Astrocyte of the cerebellum (primary cell): ENCODE measurements around the gene OVOL1.

ENCODE experiments used
- DNase-seq: peaks from one replicate; pipeline ENCODE4 v3.0.0-alpha.2; 2011; ENCODE audit warnings: low read depth
- H3K4me3 ChIP-seq: 2 replicates; pipeline ENCODE4 v1.5.1; 2011; ENCODE audit warnings: mild to moderate bottlenecking, low read depth, low read length, moderate library complexity
- in situ Hi-C: cut with HindIII; loops from 2 replicates; pipeline ENCODE4 v1.10.0; 2017; ENCODE audit warnings: low sequenced_read_pairs
- TF ChIP-seq, protein P1 (sequence below): IDR thresholded peaks from 2 replicates; pipeline ENCODE4 v1.5.1; 2012; ENCODE audit warnings: low read length, low read depth, moderate library complexity, mild to moderate bottlenecking; ENCODE audit errors: missing control alignments

The OVOL1 gene

GRCh38 chr11:65814986-65815565 is 28.2 kb downstream of the OVOL1 start:
- TF ChIP-seq, protein P1, sequence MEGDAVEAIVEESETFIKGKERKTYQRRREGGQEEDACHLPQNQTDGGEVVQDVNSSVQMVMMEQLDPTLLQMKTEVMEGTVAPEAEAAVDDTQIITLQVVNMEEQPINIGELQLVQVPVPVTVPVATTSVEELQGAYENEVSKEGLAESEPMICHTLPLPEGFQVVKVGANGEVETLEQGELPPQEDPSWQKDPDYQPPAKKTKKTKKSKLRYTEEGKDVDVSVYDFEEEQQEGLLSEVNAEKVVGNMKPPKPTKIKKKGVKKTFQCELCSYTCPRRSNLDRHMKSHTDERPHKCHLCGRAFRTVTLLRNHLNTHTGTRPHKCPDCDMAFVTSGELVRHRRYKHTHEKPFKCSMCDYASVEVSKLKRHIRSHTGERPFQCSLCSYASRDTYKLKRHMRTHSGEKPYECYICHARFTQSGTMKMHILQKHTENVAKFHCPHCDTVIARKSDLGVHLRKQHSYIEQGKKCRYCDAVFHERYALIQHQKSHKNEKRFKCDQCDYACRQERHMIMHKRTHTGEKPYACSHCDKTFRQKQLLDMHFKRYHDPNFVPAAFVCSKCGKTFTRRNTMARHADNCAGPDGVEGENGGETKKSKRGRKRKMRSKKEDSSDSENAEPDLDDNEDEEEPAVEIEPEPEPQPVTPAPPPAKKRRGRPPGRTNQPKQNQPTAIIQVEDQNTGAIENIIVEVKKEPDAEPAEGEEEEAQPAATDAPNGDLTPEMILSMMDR: no peak
- in situ Hi-C loops: no loop called here
- DNase-seq: no peak
- H3K4me3 ChIP-seq: no peak overlapping the region

- in situ Hi-C loops: no loop called here
- no peak for DNase-seq
- TF ChIP-seq, protein P1: no peak
- H3K4me3 ChIP-seq: no peak overlapping the region
Observed at GRCh38 chr11:65816696-65817095, 29.8 kb downstream of the OVOL1 start.

DNA sequence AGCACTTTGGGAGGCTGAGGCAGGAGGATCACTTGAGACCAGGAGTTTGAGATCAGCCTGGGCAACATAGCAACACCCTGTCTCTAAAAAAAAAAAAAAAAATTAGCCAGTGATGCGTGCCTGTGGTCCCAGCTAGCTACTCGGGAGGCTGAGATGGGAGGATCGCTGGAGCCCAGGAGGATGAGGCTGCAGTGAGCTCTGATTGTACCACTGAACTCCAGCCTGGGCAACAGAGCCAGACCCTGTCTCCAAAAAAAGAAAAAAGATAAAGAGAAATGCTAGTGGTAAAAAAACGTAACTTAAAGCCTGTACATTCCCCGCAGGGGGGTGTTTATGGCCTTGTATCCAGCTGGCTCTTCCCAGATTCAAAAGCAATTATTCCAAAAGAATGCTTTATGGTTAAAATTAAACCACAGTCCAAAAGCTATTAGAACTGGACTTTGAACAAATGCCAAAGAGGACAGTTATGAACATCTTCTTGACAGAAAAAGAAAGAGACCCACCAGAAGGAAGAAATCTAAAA is 30.5 kb downstream of the OVOL1 start:
- TF ChIP-seq, protein P1: no peak
- in situ Hi-C loops: no loop called here
- H3K4me3 ChIP-seq: peak overlapping the region; percentile 49
- peak; percentile 16 for DNase-seq

DNA sequence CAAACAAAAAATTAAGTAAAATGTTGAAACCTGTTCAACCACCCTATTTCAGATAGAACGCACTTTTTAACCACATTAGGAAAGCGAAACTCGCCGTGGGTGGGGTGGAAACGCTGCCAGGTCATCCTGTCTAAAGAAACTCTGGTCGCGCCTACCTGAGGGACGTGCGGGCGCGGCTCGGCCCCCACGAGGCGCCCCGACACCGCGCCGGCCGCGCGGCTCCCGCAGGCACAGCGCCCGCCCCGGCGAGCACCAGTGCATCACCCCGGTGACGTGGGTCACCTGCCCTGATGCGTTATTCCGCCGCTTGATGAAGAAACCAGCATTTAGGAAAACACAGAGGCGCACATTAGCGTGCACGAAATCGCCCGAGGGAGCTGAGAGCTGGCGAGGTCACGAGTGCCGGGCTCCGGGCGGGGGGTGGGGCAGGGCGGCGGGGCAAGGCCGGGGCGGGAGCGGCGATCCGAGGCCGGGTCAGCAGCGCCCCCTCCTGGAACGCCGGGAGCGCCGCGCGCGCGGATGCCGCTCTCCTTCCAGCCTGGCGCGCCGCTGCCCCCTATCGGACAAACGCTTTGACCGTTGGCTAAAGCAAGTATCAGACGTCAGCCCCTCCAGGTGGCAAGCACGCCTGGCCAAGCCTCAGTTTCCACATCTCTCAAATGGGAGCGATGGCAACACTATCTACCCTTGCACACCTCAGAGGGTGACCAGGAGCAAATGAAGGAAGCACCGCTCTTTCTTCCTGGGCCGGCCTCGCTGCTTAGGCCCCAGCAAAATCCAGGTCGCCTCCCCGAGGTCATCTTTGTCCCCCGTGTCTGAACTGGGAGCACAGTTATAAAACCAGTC is 31.2 kb downstream of the OVOL1 start:
- TF ChIP-seq, protein P1: peak; percentile 95
- peak overlapping the region; percentile 49 for H3K4me3 ChIP-seq
- DNase-seq: peak; percentile 74
- in situ Hi-C loops: no loop called here

DNA sequence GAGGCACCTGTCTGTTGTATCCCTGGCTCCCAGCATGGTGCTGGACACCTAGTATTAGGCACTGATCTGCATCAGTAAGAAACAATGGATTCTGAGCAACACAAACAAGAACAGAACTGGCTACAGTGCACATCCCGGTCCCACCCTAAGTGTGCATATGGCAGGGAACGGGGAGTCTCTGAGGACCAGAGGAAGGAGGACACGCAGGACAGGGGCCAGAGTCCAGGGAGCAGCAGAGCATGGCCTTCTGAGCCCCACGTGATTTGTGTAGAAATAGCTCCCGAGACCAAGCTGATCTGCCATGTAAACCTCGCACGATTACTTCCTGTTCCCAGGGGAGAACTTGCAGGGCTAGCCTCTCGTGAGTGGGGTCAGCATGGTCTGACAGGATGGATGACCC is 34.2 kb downstream of the OVOL1 start:
- no peak overlapping the region for H3K4me3 ChIP-seq
- TF ChIP-seq, protein P1: no peak
- in situ Hi-C loops: no loop called here
- DNase-seq: no peak

DNA sequence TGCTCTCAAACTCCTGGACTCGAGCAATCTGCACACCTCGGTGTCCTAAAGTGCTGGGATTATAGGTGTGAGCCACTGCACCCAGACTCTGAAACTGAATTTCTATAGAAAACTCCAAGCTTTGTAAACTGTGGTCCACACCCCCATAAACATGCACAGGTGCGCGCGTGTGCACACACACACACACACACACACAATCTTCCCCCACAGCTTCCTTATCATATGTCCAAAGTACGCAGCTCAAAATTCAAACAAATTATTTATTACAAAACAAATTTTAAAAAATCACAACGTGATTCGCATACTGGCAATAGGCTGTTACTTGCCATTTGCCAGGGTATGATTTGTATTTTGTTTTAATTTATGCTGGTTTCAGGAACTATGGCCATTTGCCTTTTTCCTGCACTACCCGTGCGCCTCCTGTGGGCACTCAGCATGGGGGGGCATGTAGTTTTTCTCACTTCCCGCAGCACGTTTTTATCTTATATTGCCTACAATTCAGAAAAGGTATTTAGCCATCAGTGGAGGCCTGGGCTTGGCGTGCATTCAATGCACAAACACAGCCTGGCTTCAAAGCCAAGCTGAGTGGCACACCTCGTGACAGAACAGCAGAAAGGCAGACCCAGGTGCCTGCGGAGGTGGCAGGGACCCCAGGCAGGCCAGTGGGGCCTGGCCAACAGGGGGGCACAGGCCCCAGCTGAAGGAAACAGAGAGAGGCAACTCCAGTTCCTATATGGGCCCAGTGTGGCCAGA is 36.1 kb downstream of the OVOL1 start:
- in situ Hi-C loops: no loop called here
- TF ChIP-seq, protein P1: no peak
- no peak overlapping the region for H3K4me3 ChIP-seq
- no peak for DNase-seq
